Islet precursor cell (in vitro differentiated cells): ENCODE results near the gene ATP13A2.
A peak's percentile ranks its signal among the peaks of the same experiment; 100 is the strongest.

Source experiments
- DNase-seq: peaks from one replicate; pipeline ENCODE4 v3.0.0-alpha.2; 2018

Gene ATP13A2

GRCh38 chr1:17002524-17002902, 9.2 kb downstream of the ATP13A2 start:
- no peak for DNase-seq

- no peak for DNase-seq
Observed at GRCh38 chr1:17001760-17002523, 9.8 kb downstream of the ATP13A2 start.

- no peak for DNase-seq
Observed at GRCh38 chr1:16999863-17000262, 11.9 kb downstream of the ATP13A2 start.

GRCh38 chr1:16998589-16998988, 13.1 kb downstream of the ATP13A2 start:
- DNase-seq = no peak

GRCh38 chr1:16996845-16997244, 14.9 kb downstream of the ATP13A2 start:
- no peak for DNase-seq

GRCh38 chr1:16993521-16994038, 18.1 kb downstream of the ATP13A2 start:
- DNase-seq = no peak

- DNase-seq = no peak
Observed at GRCh38 chr1:16992675-16993074, 19.1 kb downstream of the ATP13A2 start.

- DNase-seq = no peak
Observed at GRCh38 chr1:16992102-16992501, 19.6 kb downstream of the ATP13A2 start.

- DNase-seq = no peak
Observed at GRCh38 chr1:16991571-16991970, 20.2 kb downstream of the ATP13A2 start.

GRCh38 chr1:16989676-16990391, 21.9 kb downstream of the ATP13A2 start:
- no peak for DNase-seq

- DNase-seq = no peak
Observed at GRCh38 chr1:16988210-16988609, 23.5 kb downstream of the ATP13A2 start.

- peak; percentile 75 for DNase-seq
Observed at GRCh38 chr1:16986962-16987361, 24.8 kb downstream of the ATP13A2 start.

- no peak for DNase-seq
Observed at GRCh38 chr1:16986560-16986959, 25.2 kb downstream of the ATP13A2 start.

GRCh38 chr1:16986113-16986512, 25.6 kb downstream of the ATP13A2 start:
- DNase-seq = no peak

GRCh38 chr1:16984717-16985116, 27.0 kb downstream of the ATP13A2 start:
- peak; percentile 94 for DNase-seq

GRCh38 chr1:16983649-16984048, 28.1 kb downstream of the ATP13A2 start:
- DNase-seq = no peak

GRCh38 chr1:16982902-16983301, 28.8 kb downstream of the ATP13A2 start:
- DNase-seq = no peak

GRCh38 chr1:16981269-16981849, 30.4 kb downstream of the ATP13A2 start:
- peak; percentile 69 for DNase-seq

- peak; percentile 70 for DNase-seq
Observed at GRCh38 chr1:16980473-16981268, 31.1 kb downstream of the ATP13A2 start, which contains the start of gene MFAP2. Gene MFAP2 (minus strand): TSS chr1:16980620. CDS start chr1:16978273, 2,347 bp downstream.

- DNase-seq = peak; percentile 65
Observed at GRCh38 chr1:16979475-16980327, 32.0 kb downstream of the ATP13A2 start.

- peak; percentile 75 for DNase-seq
Observed at GRCh38 chr1:16978567-16979474, 32.9 kb downstream of the ATP13A2 start.
